Measurements from ENCODE around the gene ZBTB21.
A peak's percentile ranks its signal among the peaks of the same experiment; 100 is the strongest.
"Not testable (repeated sequence)": the region's sequence is repeated elsewhere in the genome, so short reads cannot be mapped to it uniquely, and the experiment has no call there.

ZBTB21 gene

DNA sequence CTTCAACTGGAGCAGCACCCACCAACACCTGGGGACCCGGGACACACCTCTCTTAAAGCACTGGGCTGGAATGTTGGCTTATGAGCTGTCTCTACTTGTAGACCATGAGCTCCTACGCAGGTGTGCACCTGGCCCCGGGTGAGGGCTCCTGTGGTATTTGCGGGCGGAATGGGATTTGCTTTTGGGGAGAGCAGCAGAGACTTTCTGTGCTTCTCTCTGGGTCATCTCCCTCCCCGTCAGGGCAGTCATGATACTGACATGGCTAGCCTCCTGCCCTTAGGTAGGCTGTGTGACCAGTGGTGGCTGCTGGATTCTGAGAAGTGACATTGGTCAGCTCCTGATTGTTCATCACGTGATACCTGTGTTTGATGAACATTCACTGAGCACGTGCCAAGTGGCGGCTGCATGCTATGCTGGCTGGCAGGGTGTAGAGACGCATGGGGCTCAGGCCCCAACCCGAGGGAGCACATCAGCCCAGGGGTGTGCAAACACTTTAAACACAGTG lies 9.0 kb upstream of the ZBTB21 start:
- DNase-seq (ENCODE audit: low spot score): no peak

DNA sequence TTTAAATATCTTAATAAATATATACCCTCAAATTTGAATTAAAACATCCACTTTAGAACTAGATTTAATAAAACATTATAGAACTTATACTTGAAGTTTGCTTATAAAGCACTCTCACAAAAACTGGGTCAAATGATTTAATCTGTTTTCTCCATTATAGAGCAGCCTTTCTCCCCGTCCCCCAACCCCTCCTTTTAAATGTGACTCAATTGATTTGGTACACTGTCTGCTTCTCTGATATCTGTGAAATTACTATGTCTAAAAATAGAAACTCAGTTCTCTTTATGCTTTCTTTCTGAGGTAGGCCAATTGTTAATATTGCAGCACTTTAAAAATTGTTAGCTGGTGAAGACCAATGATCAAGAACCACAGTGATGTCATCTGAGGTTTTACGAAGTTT lies 6.9 kb upstream of the ZBTB21 start:
- DNase-seq (ENCODE audit: low spot score): no peak

DNA sequence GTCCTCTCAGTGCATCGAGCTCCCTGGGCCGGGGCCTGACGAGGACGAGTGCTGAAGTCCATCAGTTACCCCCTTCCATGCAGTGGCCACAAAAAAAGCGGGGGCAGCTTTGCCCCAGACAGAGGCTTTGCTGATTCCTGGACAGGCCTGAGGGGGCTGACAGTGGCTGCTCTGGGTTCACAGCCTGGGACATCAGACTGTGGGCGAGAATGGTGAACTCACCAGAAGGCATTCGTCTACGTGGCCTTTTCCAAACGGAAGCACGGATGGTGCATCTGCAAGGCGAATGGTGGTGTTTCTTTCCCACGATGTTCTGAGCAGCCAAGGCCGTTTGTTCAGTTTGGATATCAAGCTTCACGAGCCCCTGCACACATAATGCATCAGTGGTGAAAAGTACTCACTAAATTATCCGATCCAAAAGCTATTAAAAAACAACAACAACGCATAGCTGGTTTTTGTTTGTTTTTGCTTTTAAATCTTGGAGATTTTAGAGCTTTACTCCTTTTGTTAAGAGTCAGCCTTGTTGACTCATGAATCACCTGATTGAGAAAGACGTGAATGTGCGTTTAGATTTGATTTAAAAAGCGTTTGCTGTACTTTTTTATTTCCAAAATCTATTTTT lies 6.3 kb upstream of the ZBTB21 start:
- DNase-seq (ENCODE audit: low spot score): no peak

DNA sequence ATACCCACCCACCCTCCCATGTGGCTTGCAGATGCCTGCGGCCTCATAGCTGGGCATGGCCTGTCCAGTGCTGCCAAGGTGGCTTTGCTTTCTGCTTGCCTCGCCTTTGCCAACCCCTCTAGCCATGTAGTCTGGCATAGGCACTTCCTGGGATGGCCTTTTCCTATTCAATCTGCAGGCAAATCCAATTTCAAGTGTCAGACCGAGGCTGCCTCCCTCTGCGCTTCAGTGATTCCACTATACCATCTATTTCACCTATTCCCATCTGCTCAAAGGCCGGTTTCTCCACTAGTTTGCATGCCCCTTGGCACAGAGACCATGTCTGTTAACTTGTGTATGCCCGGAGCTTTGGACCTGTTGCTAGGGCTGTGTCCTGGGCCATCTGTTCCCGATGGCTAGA lies 3.8 kb upstream of the ZBTB21 start:
- no peak for DNase-seq (ENCODE audit: low spot score)

DNA sequence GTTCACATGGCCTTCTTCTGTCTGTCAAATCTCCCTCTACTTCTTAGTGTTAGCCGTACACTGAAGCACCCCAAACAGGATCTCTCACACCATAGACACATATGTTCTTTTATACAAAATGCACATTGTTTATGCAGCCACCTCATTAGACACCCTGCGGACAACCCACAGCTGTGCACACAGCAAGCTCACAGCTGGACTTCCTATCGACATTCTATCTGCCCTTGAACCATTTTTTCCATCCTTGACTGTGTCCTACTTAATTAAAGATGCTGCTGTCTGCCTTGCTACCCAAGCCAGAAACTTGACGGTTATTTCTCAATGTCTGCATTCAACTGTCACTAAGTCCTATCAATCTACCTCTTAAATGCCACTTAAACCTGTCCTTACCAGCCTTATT lies 3.2 kb upstream of the ZBTB21 start:
- DNase-seq (ENCODE audit: low spot score): no peak

DNA sequence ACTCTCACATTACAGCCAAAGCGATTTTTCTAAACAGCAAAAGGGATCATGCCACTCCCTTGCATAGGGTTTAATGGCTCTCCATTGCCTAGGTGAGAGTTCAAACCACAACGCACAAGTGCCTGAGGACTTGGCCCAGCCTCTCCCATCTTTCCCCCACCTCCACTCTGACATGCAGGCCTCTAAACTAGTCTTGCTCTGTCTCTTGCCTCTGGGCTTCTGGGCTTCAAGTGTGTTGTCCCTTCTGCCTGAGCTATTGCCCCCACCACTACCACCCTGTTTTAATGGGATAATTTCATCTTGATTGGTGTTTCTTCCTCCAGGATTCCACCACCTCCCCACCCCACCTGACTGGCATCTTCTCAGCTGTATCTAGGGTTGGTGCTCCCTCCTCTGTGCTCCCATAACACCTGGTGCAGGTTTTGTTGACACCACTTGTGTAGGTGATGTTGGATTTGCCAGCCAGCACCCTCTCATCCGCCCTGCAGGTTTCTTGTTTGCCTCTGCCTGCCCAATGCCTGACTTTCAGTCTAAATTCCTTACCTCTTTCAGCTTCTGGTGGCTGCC lies 2.7 kb upstream of the ZBTB21 start:
- no peak for DNase-seq (ENCODE audit: low spot score)

DNA sequence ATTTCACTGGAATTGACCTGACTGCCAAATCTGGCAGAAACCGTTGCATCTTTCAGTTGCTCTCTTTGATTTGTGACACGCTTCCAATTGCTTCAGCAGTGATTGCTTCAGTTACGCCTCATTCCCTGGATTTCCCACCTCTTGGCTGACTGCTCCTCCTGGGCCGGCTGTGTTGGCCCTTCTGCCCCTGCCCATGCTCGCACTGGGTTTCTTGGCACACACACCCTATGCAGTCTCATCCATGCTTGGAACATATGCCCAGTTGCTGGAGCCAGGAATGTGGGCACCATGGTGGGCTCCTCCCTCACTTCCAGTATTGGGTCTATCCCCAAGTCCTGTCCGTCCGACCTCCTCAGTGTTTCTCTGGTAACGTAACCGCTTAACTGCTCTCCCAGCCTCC lies 2.2 kb upstream of the ZBTB21 start:
- DNase-seq (ENCODE audit: low spot score): no peak

DNA sequence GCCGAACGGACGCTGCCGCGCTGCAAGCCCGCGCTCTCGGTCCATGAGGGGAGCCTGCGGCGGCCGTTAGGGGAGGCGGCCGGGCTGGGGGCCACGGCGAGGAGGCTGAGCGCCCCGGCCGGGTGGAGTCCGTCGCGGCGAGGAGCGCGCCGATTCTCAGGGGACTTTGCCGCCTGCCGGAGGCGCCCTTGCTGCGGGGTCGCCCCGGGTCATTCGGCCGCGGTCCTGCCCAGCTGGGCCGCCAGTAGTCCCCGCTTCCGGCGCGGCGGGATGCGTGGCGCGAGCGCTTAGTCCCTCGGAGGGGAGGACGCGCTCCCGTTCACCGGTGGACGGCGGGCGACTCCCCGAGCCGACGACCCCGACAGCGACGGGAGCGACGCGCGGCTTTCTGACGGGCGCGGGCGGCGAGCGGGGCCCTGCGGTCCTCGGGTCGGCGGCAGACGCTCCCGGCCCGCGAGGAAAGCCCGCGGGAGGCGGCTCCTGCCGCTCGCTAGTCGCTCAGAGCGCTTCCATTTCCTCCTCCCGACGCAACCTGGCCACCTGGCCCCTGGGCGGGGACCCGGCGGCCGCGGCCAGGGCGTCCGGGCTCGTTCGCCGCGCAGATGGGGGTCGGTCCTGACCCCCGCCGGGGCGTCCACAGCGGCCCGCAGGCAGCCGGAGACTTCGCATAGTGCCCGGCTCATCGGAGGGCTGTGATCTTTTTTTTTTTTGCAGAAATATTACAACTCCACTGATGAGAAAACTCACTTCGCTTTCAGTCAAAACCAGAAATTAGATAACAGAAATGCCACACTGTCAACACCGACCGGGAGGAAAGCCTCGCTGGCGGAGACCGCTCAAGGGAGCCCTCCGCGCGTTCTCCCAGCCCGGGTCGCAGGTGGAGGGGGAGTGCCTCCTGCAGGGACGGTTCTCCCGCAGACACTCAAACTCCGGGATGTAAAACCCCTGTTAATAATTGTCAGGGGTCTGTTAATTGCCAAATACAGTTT lies 641 bp upstream of the ZBTB21 start:
- DNase-seq (ENCODE audit: low spot score): peak; percentile 49

DNA sequence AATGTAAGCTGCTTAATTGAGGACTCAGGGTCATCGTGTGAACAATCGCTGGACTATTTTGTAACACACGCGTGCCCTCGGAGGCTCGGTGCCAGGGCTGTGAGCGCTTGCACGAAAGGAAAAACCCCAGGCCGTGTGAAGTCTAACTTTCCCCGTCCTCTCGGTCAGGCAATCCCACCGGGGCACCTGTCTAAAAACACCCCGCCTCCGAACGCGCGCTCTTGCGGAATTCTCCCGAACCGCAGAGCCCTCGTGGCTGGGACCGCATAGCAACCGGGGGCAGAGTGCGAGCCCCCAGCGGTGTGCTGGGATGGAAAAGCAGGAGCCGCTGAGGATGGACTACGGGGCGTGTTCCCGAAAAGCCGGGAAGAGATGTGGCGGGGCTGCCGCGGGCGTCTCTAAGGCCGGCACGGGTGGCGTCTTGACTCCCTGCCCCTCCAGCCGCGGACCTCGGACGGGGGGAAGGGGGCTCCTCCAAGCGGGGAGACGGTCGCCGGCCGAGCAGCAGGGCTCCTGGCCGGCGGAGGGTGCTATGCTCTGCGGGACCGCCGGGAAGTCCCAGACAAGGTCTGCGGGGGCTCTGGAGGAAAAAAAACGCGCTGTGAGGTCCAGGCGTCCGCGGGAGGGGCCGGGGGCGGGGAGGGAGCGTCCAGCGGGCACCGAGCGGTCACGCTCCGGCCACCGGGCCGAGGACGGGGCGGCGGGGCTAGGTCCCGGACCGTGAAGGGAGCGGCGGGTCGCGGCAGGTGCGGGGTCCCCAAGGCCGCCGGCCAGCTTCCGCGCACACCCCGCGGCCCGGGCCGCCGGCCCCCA lies 936 bp downstream of the ZBTB21 start:
- DNase-seq (ENCODE audit: low spot score): peak; percentile 40

DNA sequence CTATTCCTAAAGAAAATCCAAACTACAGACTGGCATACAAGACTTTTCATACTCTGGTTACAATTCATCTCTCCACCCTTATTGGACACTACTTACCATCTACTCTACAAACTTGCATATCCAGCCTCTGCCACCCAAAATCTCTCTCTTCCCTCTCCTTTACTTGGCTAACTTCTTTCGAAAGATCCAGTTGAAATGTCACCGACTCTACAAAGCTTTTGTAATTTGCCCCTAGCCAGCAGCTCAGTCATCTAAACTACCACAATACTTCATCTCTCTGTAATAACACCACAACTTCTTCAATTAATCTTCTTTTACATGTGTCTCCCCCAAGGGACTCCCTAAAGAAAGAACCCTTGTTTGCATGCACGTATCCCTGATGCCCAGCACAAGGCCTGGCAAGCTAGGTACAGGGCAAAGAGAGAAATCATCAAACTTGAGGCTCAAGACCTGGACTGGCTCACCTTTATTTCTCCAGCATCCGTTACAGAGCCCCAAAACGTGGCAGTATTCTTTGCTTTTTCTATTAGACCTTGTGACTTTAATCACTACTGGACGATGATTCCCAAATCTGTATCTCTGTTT lies 2.7 kb downstream of the ZBTB21 start:
- no peak for DNase-seq (ENCODE audit: low spot score)

DNA sequence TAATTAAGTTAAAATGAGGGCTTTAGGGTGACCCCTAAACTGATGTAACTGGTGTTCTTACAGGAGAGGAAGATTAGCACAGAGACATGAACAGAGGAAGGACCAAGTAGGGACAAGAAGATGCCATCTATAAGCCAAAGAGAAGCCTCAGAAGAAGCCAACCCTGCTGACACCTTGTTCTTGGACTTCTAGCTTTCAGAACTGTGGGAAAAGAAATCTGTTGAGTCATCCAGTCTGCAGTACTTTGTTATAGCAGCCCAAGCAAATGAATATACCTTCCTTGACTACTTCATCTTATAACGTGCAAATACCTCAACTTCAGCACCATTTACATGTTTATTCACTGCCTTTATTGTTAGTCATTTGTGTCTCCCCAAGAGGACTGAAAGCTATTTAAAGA lies 3.4 kb downstream of the ZBTB21 start:
- no peak for DNase-seq (ENCODE audit: low spot score)

DNA sequence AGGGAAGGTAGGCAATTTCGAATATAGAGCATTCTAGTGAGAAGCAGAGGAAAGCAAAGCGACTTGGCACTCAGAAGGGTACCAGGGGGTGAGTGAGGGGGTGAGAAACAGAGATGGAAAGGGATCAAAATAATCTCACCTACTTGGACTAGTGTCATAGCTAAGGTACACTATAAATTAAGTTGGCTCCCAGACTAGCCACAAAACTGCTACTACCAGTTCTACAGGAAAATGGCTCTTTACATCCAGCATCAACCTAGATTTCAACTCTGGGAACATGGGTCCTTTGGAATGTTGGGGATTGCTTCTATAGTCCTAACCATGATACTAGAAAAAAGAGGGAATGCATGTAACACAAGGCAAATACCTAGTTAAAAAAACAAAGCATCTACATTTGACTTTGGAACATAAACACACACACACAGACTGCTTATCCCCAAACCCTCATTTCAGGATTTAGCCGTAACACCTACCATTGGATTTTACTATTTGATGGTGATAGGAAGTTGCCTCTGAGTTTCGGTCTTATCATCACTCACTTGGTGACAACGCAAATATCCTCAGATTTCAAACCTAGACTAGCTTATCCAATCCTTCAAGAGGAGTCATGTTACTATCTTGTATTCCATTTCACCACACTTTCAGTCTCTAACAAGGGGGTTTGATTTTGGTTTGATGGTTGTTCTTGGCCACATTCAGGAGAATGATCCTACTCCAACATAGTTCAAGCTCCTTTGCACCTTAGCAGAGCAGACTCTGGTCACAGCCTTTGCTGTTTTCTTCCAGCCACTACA lies 5.6 kb downstream of the ZBTB21 start:
- DNase-seq (ENCODE audit: low spot score): no peak

DNA sequence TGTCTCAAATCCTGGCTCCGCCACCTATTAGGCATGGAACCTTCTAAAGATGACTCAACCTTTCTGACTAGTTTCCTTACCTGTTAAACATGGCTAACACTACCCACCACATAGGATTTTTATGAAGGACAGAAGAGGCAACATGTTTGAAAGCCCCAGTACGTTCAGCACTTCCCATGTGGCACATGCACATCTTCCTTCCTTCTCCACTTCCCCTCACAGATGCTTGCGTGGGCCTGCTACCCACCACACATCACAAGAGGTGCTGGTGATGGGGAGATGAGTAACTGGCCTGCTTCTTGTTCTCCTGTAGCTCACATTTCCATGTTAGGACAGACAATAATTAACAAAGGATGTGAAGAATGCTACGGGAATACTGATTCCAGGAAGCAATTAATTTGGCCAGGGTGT lies 7.1 kb downstream of the ZBTB21 start:
- DNase-seq (ENCODE audit: low spot score): no peak

DNA sequence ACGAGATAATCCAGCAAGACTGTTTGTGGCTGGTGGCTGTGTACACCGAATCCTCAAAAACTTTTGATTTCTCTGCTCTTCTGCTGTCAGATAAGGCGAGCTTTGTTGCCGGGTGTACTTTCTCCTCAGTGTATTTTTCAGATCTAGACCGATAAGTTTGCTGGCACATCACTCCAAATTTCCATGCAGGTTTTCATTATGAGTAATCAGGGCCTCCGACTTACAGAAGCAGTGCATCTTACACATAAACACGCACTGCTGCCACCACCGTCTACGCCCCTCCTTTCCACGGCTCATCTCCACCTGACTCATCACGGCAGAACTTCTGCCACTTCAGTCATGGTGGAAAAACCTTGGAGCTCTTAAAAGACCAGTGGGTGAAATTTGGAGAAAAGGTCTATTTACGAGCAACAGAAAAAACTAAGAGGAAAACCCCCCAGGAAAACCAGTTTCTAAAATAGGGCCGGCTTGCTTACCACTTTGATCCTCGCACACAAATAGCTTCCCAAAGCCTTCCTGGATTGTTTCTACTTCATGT lies 7.7 kb downstream of the ZBTB21 start:
- DNase-seq (ENCODE audit: low spot score): no peak

DNA sequence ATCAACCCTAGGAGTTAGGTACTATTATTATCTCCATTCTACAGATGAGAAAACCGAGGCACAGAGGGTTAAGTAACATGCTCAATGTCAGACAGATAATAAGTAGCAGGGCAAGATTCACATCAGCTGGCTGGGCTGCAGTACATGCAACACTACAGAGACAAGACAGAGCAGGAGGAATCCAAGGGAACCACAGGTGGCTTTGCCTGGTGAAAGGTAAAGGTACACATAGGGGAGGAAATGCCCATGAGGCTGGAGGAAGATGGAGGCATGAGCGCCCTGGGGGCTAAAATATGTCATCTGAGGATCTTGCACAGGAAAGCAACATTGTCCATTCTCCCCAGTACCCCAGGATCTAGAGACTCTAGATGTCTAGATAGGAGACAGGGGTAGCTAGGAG lies 8.4 kb downstream of the ZBTB21 start:
- no peak for DNase-seq (ENCODE audit: low spot score)

DNA sequence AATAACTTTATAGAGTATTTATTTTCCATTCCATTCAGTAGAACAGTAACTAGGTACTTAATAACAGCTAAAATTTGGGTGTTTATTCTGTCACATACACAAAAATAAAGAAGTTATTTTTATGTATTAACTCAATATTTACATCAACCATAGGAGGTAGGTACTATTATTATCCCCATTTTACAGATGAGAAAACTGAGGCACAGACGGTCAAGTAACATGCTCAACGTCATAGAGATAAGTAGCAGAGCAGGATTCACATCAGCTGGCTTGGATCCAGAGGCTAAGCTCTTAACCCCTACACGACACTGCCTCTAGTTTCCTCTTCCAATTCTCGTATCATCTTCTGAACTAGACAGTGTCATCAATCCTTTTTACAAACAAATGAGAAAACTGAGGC lies 9.3 kb downstream of the ZBTB21 start:
- DNase-seq (ENCODE audit: low spot score): no peak

DNA sequence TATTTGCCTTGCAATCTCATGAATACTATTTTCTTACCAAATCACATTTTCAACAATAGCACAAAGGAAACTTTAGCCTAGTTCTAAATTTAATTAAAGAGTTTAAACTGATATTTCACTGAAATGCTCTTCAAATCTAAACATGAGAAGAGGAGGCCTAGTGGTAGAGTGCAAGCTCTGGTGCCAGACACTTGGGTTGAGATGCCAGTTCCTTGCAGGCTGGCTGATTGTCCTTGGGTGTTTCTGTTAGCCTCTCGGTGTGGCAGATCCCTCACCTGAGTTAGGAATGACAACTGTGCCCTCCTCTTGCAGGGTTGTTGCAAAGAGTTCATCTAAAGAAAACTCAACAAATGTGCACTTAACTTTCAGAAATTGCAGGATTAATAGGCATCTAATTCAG lies 12.5 kb downstream of the ZBTB21 start:
- no peak for DNase-seq (ENCODE audit: low spot score)

DNA sequence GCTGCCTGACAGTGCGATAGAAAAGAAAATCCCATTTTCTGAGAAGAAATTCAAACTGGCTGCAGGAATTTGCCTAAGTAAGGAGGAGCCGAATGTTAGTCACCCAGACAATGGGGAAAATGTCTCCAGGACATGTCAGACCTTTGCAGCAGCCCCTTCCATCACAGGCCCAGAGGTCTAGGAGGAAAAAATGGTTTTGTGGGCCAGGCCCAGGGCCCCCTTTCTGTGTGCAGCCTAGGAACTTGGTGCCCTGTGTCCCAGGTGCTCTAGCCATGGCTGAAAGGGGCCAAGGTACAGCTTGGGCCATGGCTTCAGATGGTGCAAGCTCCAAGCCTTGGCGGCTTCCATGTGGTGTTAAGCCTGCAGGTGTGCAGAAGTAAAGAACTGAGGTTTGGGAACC lies 14.6 kb downstream of the ZBTB21 start:
- DNase-seq (ENCODE audit: low spot score): no peak

DNA sequence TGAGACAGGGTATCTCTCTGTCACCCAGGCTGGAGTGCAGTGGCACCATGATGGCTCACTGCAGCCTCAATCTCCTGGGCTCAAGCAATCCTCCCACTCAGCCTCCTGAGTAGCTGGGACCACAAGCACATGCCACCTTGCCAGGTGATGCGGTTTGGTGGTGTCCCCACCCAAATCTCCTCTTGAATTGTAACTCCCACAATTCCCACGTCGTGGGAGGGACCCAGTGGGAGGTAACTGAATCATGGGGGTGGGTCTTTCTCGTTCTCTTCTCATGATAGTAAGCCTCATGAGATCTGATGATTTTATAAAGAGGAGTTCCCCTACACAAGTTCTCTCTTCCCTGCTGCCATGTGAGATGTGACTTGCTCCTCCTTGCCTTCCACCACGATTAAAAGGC lies 15.5 kb downstream of the ZBTB21 start:
- DNase-seq (ENCODE audit: low spot score): not testable (repeated sequence)

DNA sequence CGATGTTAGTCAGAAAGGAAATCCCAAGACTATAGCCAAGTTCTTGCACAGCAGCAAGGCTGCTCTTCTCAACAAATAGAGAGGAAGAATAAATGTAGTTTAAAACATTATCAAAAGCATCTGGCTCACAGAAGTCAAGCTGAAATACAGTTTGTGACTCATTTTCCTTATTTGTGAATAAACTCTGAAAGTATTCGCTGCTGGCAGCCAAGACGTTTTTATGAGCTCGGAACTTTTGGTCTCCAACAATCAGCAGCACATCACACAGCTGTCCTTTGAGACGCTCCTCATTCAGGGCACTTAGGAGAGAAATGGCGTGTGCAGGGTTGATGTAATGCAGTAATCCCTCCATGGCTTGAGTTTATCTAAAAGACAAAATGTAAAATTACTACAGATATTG lies 16.4 kb downstream of the ZBTB21 start:
- no peak for DNase-seq (ENCODE audit: low spot score)

DNA sequence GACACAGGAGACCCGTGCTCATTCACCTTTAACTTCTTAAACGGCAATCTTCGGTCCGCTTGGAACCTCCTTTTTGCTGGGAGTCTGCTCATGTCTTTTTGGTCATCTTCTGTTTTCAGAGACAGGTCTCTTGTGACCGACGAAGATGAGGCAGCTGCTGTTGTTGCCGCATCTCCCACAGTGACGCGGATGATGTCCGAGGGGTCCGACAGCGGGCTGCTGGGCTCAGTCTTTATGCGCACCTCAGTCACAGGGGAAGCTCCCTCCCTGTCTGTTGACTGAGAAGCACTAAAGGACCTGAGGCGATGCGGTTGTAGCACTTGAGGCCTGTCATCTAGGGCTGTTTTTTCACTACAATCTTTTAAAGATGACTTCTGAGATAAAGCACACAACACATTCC lies 17.6 kb downstream of the ZBTB21 start:
- no peak for DNase-seq (ENCODE audit: low spot score)

Data from HuH-7 (cell line).